WI38 (cell line): Measurements from ENCODE around the gene EVX1.

Experiments used
- H3K4me3 ChIP-seq: 2 replicates; pipeline ENCODE4 v1.5.1; 2011; ENCODE audit warnings: low read depth, mild to moderate bottlenecking, control low read depth, low read length
- TF ChIP-seq, protein P1 (sequence below): IDR thresholded peaks from 2 replicates; pipeline ENCODE4 v1.5.1; 2012; ENCODE audit warnings: low read depth, mild to moderate bottlenecking, control low read depth, low read length

EVX1 gene

DNA sequence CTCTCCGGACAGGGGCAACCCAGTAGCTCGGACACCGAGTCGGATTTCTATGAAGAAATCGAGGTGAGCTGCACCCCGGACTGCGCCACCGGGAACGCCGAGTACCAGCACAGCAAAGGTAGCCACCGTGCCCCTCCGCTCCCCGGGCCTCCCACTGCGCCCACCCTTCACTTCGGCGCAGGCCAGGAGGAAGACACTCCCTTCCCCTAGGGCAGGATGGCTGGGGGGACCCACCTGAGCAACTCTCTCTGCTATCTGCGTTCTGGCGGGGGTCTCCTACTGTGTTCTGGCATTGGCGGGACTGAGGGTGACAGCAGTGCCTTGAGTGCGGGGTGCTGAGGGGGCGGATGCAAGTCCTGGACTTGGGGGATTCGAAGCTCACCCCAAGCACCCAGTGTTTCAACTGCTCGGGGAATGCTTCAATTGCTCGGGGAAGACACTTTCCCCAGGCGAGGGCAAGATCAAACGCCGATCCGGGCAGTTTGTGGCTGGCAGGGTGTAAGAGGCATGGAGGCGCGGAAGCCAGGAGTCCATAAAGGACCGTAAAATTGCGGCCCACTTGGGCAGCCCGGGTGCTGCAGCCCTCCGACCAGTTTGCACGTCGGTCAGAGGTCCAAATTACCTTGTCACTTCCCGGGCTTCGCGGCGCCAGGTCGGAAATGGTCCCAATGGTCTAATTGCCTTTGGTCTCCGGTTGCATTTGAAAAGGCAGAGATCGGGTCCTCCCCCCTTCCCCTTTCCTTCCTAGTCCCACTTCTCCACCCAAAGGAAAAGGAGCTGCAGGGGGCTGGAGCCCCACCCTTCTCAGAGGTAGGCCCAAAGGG, 950 bp downstream of the EVX1 start:
- no peak overlapping the region for H3K4me3 ChIP-seq
- TF ChIP-seq, protein P1, sequence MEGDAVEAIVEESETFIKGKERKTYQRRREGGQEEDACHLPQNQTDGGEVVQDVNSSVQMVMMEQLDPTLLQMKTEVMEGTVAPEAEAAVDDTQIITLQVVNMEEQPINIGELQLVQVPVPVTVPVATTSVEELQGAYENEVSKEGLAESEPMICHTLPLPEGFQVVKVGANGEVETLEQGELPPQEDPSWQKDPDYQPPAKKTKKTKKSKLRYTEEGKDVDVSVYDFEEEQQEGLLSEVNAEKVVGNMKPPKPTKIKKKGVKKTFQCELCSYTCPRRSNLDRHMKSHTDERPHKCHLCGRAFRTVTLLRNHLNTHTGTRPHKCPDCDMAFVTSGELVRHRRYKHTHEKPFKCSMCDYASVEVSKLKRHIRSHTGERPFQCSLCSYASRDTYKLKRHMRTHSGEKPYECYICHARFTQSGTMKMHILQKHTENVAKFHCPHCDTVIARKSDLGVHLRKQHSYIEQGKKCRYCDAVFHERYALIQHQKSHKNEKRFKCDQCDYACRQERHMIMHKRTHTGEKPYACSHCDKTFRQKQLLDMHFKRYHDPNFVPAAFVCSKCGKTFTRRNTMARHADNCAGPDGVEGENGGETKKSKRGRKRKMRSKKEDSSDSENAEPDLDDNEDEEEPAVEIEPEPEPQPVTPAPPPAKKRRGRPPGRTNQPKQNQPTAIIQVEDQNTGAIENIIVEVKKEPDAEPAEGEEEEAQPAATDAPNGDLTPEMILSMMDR, result no peak

DNA sequence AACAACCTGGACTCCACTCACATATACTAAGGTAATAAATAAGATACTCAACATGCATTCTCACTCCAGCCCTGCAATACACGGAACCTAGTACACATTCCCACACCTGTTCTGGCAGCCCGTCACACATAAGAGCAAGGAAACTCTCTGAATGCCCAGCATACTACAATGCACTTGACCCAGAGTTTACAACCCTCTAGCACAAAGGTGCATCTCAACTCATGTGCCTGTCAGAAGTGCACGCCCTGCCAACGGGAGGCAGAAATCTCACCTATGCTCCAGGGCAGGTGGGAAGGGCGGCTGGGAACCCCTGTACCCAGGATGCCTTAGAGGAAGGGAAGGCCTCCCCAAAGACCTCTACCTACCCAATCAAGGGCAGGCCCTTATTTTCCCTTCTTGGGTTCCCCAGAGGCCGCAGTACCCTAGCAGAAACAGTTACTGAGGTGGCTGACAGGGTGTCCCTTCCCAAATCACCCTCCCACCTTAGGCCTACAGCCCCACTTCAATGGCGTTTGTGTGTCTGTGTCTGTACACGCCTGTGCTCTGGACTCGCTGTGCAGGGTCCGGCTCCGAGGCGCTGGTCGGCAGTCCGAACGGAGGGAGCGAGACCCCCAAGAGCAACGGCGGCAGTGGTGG, 2.0 kb downstream of the EVX1 start:
- TF ChIP-seq, protein P1, result no peak

DNA sequence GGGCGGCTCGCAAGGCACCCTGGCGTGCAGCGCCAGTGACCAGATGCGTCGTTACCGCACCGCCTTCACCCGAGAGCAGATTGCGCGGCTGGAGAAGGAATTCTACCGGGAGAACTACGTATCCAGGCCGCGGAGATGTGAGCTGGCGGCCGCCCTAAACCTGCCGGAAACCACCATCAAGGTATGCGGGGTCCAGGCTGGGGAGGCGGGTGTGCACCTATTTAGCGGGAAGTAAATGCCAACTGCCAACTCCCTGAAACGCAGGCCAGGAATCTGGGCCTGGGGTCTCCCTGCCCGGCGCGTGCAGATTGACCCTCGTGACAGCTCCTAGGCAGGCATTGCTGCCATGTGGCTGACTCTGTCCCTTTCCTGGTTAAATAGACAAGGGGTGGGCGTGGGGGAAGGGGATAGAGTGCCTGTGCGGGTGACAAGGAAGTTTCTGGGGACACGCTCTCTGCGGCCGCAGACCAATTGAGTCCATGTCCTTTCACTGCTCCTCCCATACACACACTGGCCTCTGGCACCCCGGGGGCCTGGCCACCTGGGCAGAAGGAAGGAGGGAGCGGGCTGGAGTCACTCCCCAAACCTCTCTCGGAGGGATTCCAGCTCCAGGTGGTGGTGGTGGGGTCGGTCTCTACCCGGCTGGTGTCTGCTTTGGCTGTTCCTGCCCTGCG, 2.7 kb downstream of the EVX1 start:
- no peak overlapping the region for H3K4me3 ChIP-seq
- TF ChIP-seq, protein P1, result no peak

More for the DNA sequence above, 2.0 kb downstream of the EVX1 start:
- no peak overlapping the region for H3K4me3 ChIP-seq

DNA sequence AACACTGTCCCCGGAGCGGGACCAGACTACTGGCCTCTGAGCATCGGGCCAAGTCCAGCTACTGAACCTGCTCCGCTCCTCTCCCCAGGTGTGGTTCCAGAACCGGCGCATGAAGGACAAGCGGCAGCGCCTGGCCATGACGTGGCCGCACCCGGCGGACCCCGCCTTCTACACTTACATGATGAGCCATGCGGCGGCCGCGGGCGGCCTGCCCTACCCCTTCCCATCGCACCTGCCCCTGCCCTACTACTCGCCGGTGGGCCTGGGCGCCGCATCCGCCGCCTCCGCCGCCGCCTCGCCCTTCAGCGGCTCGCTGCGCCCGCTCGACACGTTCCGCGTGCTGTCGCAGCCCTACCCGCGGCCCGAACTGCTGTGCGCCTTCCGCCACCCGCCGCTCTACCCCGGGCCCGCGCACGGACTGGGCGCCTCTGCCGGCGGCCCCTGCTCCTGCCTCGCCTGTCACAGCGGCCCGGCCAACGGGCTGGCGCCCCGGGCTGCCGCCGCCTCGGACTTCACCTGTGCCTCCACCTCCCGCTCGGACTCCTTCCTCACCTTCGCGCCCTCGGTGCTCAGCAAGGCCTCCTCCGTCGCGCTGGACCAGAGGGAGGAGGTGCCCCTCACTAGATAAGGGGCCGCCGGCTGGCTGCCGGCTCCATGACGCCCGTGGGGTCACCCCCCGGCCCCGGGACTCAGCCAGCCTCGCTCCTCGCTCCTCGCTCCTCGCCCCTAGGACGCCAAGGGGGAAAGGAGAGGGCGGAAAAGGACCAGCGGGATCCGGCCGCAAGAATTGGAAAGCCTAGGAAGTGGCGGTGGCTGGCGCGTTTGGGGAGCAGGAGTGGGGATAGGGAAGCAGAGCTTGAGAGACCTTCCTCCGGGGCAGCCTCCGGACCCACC, 3.4 kb downstream of the EVX1 start:
- H3K4me3 ChIP-seq, result no peak overlapping the region
- TF ChIP-seq, protein P1, result no peak

DNA sequence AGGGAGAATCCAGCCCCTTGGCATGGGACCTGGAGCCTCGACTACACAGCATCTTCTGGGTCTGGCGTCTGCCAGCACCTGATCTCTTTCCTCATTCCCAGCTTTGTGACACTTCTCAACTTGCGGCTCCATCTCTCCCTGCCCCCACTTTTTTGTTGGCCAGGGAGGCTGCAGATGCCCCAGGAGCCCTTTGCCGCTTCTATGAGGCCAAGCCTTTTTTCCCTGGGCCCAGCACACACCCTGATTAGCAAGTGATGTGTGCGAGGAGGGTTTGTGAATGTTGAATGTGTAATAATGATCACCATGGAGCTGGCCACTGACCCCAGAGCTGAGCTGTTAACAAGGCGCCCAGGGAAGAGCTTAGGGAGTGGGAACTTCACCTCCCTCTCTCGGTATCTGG, 4.4 kb downstream of the EVX1 start:
- TF ChIP-seq, protein P1, result no peak
- no peak overlapping the region for H3K4me3 ChIP-seq

DNA sequence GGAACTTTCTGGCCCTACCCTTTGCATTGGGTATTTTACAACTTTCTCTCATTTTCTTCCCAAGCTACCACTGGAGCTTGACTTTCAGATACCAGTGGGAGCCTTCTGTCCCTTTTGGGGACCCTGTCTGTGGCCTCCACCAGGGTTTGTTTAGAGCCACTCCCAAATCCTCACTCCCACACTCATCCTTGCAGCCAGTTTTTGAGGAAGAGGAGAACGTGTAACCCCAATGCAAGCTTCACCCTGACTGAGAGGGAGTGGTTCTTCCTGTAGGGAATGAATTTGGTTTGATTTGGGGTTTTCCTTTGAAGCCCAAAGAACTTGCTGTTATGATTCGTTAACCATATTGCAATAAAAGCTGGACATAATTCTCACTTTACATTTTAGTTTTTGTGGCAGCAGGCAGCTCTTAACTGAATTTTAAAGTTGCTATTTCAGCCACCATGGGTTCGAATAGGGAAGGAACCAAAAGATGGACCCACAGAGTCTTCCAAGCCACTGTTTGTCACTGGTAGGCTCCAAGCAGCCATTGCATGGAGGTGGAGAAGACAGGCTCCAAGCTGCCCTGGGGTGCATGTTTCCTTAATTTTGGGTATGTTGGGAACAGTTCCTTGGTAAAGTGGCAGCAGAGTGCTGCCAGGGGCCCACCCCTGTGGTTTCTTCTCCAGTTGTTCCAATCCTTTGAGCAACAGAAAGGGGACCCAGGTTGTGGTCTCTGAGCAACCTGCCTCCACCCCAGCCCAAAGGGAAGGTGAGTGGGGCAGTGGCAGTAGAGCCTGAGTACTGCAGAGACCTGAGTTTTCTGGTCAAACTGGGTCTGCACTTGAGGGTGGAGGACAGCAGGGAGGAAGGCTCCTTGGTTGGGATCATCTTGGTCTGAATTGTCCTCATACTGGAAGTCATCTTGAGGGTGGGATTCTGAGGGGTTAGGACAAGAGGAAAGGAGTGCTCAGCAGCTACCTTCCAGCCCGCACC, 5.1 kb downstream of the EVX1 start:
- no peak overlapping the region for H3K4me3 ChIP-seq

More for the DNA sequence above, 5.1 kb downstream of the EVX1 start:
- TF ChIP-seq, protein P1, result no peak
